Gastroesophageal sphincter (tissue), 3 donors: ENCODE measurements around the gene NAA80.

Source experiments
- CTCF ChIP-seq, 4 experiments: fragments of 200-600 bp in 2 of 4; fragments of 450-650 bp in 2 of 4; sonication (generic) in 1 of 4; IDR thresholded peaks; one replicate each; pipeline ENCODE4 v1.5.1; 2017 to 2019; ENCODE audit warnings: antibody characterized with exemption in 4 of 4, mild to moderate bottlenecking in 2 of 4, moderate library complexity in 2 of 4
- EP300 ChIP-seq: sonication (generic); formaldehyde crosslinking; IDR thresholded peaks from one replicate; pipeline ENCODE4 v1.6.1; 2017; ENCODE audit warnings: antibody characterized with exemption, mild to moderate bottlenecking

DNA sequence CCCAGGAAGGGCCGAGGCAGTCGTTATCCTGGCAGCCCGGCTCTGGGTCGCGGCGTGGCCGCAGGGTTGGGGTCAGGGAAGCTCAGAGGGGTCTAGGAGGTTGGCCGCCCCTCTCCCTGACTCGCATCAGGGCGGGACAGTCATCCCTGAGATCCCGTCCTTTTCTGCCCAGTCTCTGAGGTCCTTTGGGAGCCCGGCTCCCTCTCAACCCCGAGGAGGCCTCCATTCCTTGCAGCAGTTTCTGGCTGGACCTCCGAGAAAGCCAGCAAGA lies 22.8 kb upstream of the NAA80 start:
- TF ChIP-seq CTCF (IDR thresholded peaks at IDR 0.05): no peak
- no peak for TF ChIP-seq EP300
